GM21717 (cell line): ENCODE results near the gene ZP3.
"Not testable (repeated sequence)": the region's sequence is repeated elsewhere in the genome, so short reads cannot be mapped to it uniquely, and the experiment has no call there.

Experiments used
- ATAC-seq: cut with Tn5 transposase; IDR thresholded peaks from one replicate; pipeline ENCODE4 v1.9.1; 2021; ENCODE audit warnings: mild to moderate bottlenecking, moderate library complexity; ENCODE audit not compliant: unreplicated experiment

ZP3 gene

GRCh38 chr7:76480403-76481253 is 55.9 kb downstream of the ZP3 start:
- ATAC-seq, result not testable (repeated sequence)

DNA sequence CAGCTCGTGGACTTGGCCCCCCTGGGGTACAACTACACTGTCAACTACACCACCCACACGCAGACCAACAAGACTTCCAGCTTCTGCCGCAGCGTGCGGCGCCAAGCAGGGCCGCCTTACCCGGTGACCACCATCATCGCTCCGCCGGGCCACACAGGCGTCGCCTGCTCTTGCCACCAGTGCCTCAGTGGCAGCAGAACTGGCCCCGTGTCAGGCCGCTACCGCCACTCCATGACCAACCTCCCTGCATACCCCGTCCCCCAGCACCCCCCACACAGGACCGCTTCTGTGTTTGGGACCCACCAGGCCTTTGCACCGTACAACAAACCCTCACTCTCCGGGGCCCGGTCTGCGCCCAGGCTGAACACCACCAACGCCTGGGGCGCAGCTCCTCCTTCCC is 57.9 kb downstream of the ZP3 start:
- ATAC-seq, result not testable (repeated sequence)

- not testable (repeated sequence) for ATAC-seq
Observed at GRCh38 chr7:76483081-76483480, 58.3 kb downstream of the ZP3 start.

GRCh38 chr7:76484456-76484855 is 59.7 kb downstream of the ZP3 start:
- ATAC-seq, result not testable (repeated sequence)

DNA sequence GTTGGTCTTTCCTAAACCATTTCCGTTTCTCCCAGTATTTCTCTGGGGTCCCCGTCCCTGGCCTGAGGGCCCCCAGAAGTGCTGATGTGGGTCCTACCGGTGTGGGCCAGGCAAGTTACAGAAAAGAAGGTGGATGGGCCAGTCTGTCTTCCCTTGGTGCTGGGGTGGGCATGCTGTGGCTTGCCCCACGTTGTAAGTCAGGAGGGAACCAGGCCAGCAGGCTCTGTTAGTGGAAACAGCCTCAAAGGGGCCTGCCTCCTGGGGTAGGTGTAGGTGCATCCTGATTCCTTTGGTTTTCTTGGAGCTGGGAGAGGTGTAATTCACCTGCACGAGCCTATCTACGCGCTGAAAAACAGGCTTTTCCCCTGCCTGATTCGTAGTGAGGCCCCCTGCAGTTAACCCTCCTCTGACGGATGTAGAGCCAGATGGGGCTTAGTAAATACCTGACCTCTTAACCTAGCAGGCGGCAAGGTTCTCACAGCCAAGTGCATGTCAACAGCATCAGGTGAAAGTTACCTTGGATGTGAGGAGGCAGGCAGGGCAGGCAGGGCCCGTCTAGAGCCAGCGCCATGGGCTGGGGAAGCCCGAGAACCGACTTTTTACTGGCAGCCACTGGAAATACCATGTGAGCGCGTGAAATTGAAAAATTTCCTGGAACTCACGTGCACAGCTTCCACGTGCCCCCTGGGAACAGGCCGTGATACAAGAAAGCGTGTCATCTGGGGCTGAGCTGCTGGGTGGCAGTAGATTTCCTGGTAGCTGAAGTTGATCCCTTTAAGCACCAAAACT is 61.3 kb downstream of the ZP3 start:
- ATAC-seq, result peak; percentile 7

DNA sequence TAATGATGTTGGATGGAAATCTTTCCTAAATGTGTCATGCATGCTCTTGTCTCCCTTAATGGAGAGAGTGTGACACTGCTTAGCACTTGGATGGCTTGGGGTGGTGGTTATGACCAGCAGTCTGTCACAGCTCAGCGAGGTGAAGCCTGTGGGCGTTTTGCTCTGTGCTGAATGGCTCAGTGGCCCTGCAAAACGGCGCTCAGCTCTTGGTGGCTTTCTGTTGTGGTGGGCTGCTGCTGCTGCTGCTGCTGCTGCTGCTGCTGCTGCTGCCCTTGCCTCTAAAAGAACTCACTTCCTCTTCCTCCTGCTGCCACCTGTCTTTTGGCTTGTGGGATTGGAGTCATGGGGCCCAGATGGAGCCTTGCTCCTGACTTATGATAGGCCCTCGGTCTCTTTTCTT is 61.9 kb downstream of the ZP3 start:
- peak; percentile 97 for ATAC-seq

- ATAC-seq, result not testable (repeated sequence)
Observed at GRCh38 chr7:76487969-76488368, 63.2 kb downstream of the ZP3 start.
